SK-N-SH (cell line): ENCODE results near the gene GVQW3.

Experiments
- CTCF ChIP-seq: fragments of 200-600 bp; sonication (generic); IDR thresholded peaks from 2 replicates; pipeline ENCODE4 v1.6.1; 2017; ENCODE audit warnings: antibody characterized with exemption, mild to moderate bottlenecking, moderate library complexity
- GATA2 ChIP-seq: sonication (generic); formaldehyde crosslinking; IDR thresholded peaks from 2 replicates; pipeline ENCODE4 v1.5.0; 2020; ENCODE audit warnings: mild to moderate bottlenecking, missing genetic modification reagents
- MAX ChIP-seq: IDR thresholded peaks from 2 replicates; pipeline ENCODE4 v1.4.0; 2012; ENCODE audit warnings: low read depth

GRCh38 chr11:76337923-76338322 is 43.2 kb upstream of the GVQW3 start:
- no peak for TF ChIP-seq GATA2 (CRISPR knock-in tag)
- TF ChIP-seq CTCF = no peak
- no peak for TF ChIP-seq MAX
